ENCODE data around the gene RBMS3.

- TF ChIP-seq POLR2A (IDR thresholded peaks at IDR 0.05; ENCODE audit: low read length): no peak
- TF ChIP-seq GATA1 (IDR thresholded peaks at IDR 0.05; ENCODE audit: low read depth, low read length): no peak
Observed at GRCh38 chr3:29708884-29709283, 428.0 kb downstream of the RBMS3 start.

Data from erythroblast (primary cell).